Heart right ventricle (tissue), 16 donors: Measurements from ENCODE around the gene ORC3. TPM values are rescaled to one million over a fixed set of nuclear protein-coding genes. Genes with fewer than 3 reads are reported as not detected.

Source experiments
- ATAC-seq, 8 donors: fragments of 200-7000 bp; cut with Tn5 transposase; one replicate each; pipeline ENCODE4 v1.9.1; 2020; ENCODE audit warnings: mild to moderate bottlenecking in 8 of 8, moderate library complexity in 8 of 8, moderate number of reproducible peaks in 1 of 8
- DNase-seq, 2 donors: peaks; one replicate each; pipeline ENCODE4 v3.0.0-alpha.2; 2020
- H3K27ac ChIP-seq, 10 donors: fragments of 200-600 bp; sonication (generic) in 2 of 10; one replicate each; pipeline versions ENCODE4 v1.5.0 to v1.8.0; 2020 to 2022; ENCODE audit warnings: mild to moderate bottlenecking in 3 of 10
- H3K27me3 ChIP-seq, 7 donors: fragments of 200-600 bp; one replicate each; pipeline ENCODE4 v1.8.0; 2021 to 2022; ENCODE audit warnings: mild to moderate bottlenecking in 2 of 7
- H3K36me3 ChIP-seq, 9 donors: fragments of 200-600 bp; sonication (generic) in 1 of 9; one replicate each; pipeline versions ENCODE4 v1.5.0 to v1.8.0; 2020 to 2022; ENCODE audit warnings: mild to moderate bottlenecking in 2 of 9
- H3K4me1 ChIP-seq, 9 donors: fragments of 200-600 bp; sonication (generic) in 1 of 9; one replicate each; pipeline versions ENCODE4 v1.5.0 to v1.8.0; 2020 to 2022; ENCODE audit warnings: mild to moderate bottlenecking in 4 of 9
- H3K4me3 ChIP-seq, 10 donors: fragments of 200-600 bp; sonication (generic) in 2 of 10; one replicate each; pipeline versions ENCODE4 v1.5.0 to v1.8.0; 2020 to 2022; ENCODE audit warnings: mild to moderate bottlenecking in 7 of 10, moderate library complexity in 2 of 10
- H3K9me3 ChIP-seq, 11 donors: fragments of 200-600 bp in 10 of 11; sonication (generic) in 2 of 11; one replicate each; pipeline versions ENCODE4 v1.5.0 to v1.8.0; 2013 to 2022; ENCODE audit warnings: mild to moderate bottlenecking in 2 of 11, control low read depth in 1 of 11, moderate library complexity in 1 of 11
- CTCF ChIP-seq, 9 donors: fragments of 200-600 bp; sonication (generic) in 2 of 9; IDR thresholded peaks; one replicate each; pipeline versions ENCODE4 v1.5.0 to v1.8.0; 2021 to 2022; ENCODE audit warnings: antibody characterized with exemption in 9 of 9, mild to moderate bottlenecking in 5 of 9, moderate library complexity in 1 of 9
- WGBS, 2 donors: extraction: QIAGEN DNeasy Blood & Tissue Kit; methylation state at CpG; one replicate each; pipeline ENCODE4 v1.1.7; 2013; ENCODE audit warnings: inconsistent platforms in 1 of 2; 5-methylcytosine and 5-hydroxymethylcytosine counted together
- intact Hi-C, 10 donors: fragments of 100-400 bp; cut with DNase I; formaldehyde crosslinking; loops; one replicate each; pipeline versions ENCODE4 v1.11.1 to v1.14.2; 2022
- polyA plus RNA-seq, 2 donors: library from polyadenylated mRNA; stranded (reverse); fragments of 200-250 nt; gene quantifications; one replicate each; pipeline ENCODE4 v1.2.3, GENCODE V29; 2013
- total RNA-seq, 10 donors: library from RNA; stranded (reverse); fragmentation: NEBNext Ultra II Directional in 3 of 10; extraction: Animal tissue kit (Norgen Biotek cat#: 25700) in 3 of 10; gene quantifications; one replicate each; pipeline versions ENCODE4 v1.2.1 to v1.2.4, GENCODE V29; 2021 to 2023
- donor health status: Arrhythmogenic right ventricular cardiomyopathy.
- donor health status: ischemic (EF 13 %, LVEDD 7.1; RV severe dilation, severe dysfunction).
- donor health status: healthy with polysubstance abuse.
- donor health status: DM: no; HTN: yes; CAD: no.
- donor health status: DM: no; HTN: no; CAD: no.
- donor health status: ischemic (EF 25% LVEDD 6.9; RV normal size, moderate dysfunction).
- donor health status: ischemic (EF 25% LVEDD 5.7; RV mildly dilated, moderate dysfunction).
- donor health status: healthy.
- donor health status: DM: yes; HTN: yes; CAD: no.
- donor health status: Ischemic cardiomyopathy.
- donor health status: ischemic (EF 35%, LVEDD 5.7; RV mildly dilated, moderate dysfunction).
- donor health status: nonischemic (EF 11% LVEDD 7.7; RV severe dilation, severe dysfunction).
- donor health status: DM: yes; HTN: yes; CAD: no.
- donor health status: PGD.
- donor health status: ischemic (EF 29% LVEDD 5.4; RV normal size, mild dysfunction).
- donor health status: nonischemic (EF 23%, LVEDD 6.1; RV moderate dilation, normal function).

ORC3 gene
- total and polyA plus RNA-seq, 12 donors, result 15.7 to 28.2 (median 21.8) TPM

DNA sequence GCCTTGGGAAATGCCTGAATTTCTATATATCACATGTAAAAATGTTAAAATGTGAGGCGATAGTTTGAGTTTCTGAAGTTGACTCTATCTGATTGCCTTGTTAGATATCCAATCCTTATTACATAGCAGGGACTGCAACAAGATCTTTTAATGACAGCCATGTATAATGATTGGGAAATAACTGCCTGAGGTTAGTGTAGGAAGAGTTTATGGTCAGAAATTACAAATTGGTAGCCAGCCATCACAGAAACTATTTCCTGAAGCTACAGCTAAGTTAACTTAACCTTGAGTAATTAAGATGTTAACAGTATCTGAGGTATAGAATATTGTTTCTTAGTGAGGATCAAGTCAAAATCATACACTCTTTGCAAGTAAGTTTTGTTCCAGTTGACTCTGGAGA lies 71.1 kb downstream of the ORC3 start:
- Histone ChIP-seq H3K36me3 (peaks cover 0 to 79% (median 0%) of the 10 kb centered on the region in 9 donors), H3K4me3 (no peak overlapping the region), H3K9me3 (no peaks in the 10 kb centered on the region), H3K27ac (peak overlapping the region in 3 of 10 donors; percentile 8 to 49 (median 47)), H3K4me1 (peaks cover 0 to 33% (median 8%) of the 10 kb centered on the region in 9 donors), H3K27me3 (no peaks in the 10 kb centered on the region)
- intact Hi-C loops, result loop anchor here in 1 of 10 donors (5.0 kb wide), 1 partner anchor 36 kb away; no protein-coding TSS in a partner anchor
- no peak for TF ChIP-seq CTCF (IDR thresholded peaks at IDR 0.05)
- 97 to 98% methylated on average over 1 of the region's 1 CpG for WGBS, 2 donors
- no peak for DNase-seq
- ATAC-seq, result no peak

GRCh38 chr6:87661503-87661902 lies 71.6 kb downstream of the ORC3 start:
- H3K4me1 ChIP-seq, result peaks cover 0 to 33% (median 8%) of the 10 kb centered on the region in 9 donors
- no peak for DNase-seq
- peaks cover 0 to 83% (median 0%) of the 10 kb centered on the region in 9 donors for H3K36me3 ChIP-seq
- intact Hi-C loops, result loop anchor here in 1 of 10 donors (5.0 kb wide), 1 partner anchor 36 kb away; no protein-coding TSS in a partner anchor
- H3K4me3 ChIP-seq, result no peak overlapping the region
- ATAC-seq, result peak in 5 of 8 donors; percentile 20 to 59 (median 49)
- no peak for TF ChIP-seq CTCF (IDR thresholded peaks at IDR 0.05)
- H3K27ac ChIP-seq, result peak overlapping the region in 1 of 10 donors; percentile 8
- no peaks in the 10 kb centered on the region for H3K9me3 ChIP-seq
- WGBS, 2 donors, result 32 to 74% methylated on average over 1 of the region's 1 CpG
- H3K27me3 ChIP-seq, result no peaks in the 10 kb centered on the region

- H3K4me1 ChIP-seq, result peaks cover 0 to 29% (median 1%) of the 10 kb centered on the region in 9 donors
- 52 to 67% methylated on average over 2 of the region's 2 CpGs for WGBS, 2 donors
- H3K27ac ChIP-seq, result peak overlapping the region in 3 of 10 donors; percentile 12 to 45 (median 41)
- no peaks in the 10 kb centered on the region for H3K9me3 ChIP-seq
- no peak for TF ChIP-seq CTCF (IDR thresholded peaks at IDR 0.05)
- ATAC-seq, result peak in 3 of 8 donors; percentile 54 to 75 (median 64)
- intact Hi-C loops, result loop anchor here in 1 of 10 donors (5.0 kb wide), 1 partner anchor 34 kb away; no protein-coding TSS in a partner anchor
- no peak for DNase-seq
- no peak overlapping the region for H3K4me3 ChIP-seq
- peaks cover 0 to 85% (median 0%) of the 10 kb centered on the region in 9 donors for H3K36me3 ChIP-seq
- H3K27me3 ChIP-seq, result no peaks in the 10 kb centered on the region
Observed at GRCh38 chr6:87663434-87663833, 73.5 kb downstream of the ORC3 start.

- TF ChIP-seq CTCF (IDR thresholded peaks at IDR 0.05), result no peak
- Histone ChIP-seq H3K27me3 (no peaks in the 10 kb centered on the region), H3K9me3 (no peaks in the 10 kb centered on the region), H3K4me3 (no peak overlapping the region), H3K27ac (no peak overlapping the region), H3K4me1 (peaks cover 0 to 20% (median 0%) of the 10 kb centered on the region in 9 donors), H3K36me3 (peaks cover 0 to 94% (median 1%) of the 10 kb centered on the region in 9 donors)
- intact Hi-C loops, result loop anchor here in 1 of 10 donors (5.0 kb wide), 1 partner anchor 32 kb away; no protein-coding TSS in a partner anchor
- DNase-seq, result no peak
- ATAC-seq, result no peak
Observed at GRCh38 chr6:87664921-87665485, 75.1 kb downstream of the ORC3 start.
